ENCODE data around the gene IPO13. TPM values are rescaled to one million over a fixed set of nuclear protein-coding genes. Genes with fewer than 3 reads are reported as not detected.

Gene IPO13
- total RNA-seq, 1 donor from 2014 or later = 34.6 TPM

DNA sequence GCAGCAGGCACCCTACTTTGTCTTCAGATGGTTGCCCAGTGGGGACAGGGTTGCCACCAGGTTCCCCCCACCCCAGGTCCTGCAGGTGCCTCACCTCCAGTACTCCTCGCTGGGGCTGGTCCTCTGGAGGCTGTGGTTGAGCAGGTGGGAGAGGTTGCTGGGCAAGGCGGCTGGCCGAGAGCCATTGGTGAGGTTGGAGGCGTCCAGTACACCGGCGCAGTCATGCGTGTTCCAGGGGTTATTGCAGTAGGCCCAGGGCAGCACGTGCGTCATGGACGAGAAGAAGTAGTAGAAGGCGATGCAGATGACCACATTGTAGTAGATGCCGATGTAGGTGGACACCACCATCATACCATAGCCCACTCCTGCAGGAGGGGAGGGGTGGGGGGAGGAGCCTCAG is 61.5 kb downstream of the IPO13 start:
- TF ChIP-seq POLR2A (IDR thresholded peaks at IDR 0.05) (no peak), POLR2AphosphoS5 (IDR thresholded peaks at IDR 0.05; ENCODE audit: insufficient read depth in 1 of 2, low read depth in 1 of 2) (no peak)
- TF ChIP-seq, protein P1, sequence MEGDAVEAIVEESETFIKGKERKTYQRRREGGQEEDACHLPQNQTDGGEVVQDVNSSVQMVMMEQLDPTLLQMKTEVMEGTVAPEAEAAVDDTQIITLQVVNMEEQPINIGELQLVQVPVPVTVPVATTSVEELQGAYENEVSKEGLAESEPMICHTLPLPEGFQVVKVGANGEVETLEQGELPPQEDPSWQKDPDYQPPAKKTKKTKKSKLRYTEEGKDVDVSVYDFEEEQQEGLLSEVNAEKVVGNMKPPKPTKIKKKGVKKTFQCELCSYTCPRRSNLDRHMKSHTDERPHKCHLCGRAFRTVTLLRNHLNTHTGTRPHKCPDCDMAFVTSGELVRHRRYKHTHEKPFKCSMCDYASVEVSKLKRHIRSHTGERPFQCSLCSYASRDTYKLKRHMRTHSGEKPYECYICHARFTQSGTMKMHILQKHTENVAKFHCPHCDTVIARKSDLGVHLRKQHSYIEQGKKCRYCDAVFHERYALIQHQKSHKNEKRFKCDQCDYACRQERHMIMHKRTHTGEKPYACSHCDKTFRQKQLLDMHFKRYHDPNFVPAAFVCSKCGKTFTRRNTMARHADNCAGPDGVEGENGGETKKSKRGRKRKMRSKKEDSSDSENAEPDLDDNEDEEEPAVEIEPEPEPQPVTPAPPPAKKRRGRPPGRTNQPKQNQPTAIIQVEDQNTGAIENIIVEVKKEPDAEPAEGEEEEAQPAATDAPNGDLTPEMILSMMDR (IDR thresholded peaks at IDR 0.05) = no peak
- no peak overlapping the region for H3K27ac ChIP-seq
- H3K27me3 ChIP-seq = no peaks in the 10 kb centered on the region
- intact Hi-C loops (cut with DNase I) = loop anchor here (5.0 kb wide), 1 partner anchor 34 kb away; no protein-coding TSS in a partner anchor
- DNase-seq (ENCODE audit: extremely low spot score in 2 of 2) = no peak
- peaks cover 0 to 5% of the 10 kb centered on the region in 2 donors for H3K36me3 ChIP-seq
- H3K9me3 ChIP-seq = no peaks in the 10 kb centered on the region
- no peak overlapping the region for H3K4me3 ChIP-seq
- H3K4me1 ChIP-seq = peaks cover 21% of the 10 kb centered on the region

DNA sequence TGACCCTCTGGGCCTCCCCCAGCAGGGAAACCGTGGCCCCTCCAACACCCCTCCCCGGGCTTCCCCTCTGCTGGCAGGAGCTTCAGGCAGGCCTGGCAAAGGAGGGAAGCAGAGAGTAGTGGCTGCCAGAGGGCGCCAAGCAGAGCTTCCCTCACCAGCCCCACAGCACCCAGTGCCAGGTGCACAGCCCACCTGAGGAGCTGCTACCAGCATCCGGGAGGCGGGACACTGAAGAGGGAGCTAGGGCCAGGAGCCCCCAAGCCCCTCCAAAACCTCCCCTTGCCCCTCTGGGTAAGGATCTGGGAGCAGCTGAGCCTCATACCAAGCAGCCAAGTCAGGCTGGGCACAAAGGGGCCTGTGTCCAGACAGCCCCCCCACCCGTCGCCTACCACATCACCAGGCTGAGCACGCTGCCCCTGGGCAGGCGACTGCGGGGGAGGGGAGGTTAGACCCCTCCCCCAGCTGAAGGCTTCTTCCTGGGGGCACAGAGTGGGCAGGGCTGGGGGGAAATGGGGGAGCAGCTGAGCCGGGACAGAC is 64.3 kb downstream of the IPO13 start:
- Histone ChIP-seq H3K27me3 (no peaks in the 10 kb centered on the region), H3K36me3 (no peaks in the 10 kb centered on the region), H3K27ac (no peak overlapping the region), H3K4me3 (no peak overlapping the region), H3K9me3 (no peaks in the 10 kb centered on the region), H3K4me1 (peaks cover 28% of the 10 kb centered on the region)
- intact Hi-C loops (cut with DNase I) = no loop called here
- TF ChIP-seq POLR2A (IDR thresholded peaks at IDR 0.05) = no peak
- DNase-seq (ENCODE audit: extremely low spot score in 2 of 2) = no peak

DNA sequence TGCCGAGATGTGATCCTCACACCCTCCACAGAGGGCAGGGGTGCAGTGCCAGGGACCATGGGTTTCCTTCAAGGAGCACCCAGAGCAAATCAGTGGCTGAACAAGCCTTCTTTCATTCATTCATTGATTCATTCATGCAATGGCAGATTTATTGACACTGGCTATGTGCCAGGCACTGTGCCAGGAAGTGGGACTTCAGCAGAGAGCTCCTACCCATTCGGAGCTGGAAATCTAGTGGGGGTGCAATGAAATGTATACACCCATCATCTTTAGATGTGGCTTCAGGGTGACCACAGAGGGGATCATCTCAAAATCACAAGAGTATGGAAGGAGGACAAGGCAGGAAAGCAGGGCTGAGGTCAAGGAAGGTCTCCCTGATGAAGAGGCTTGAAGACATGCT is 65.7 kb downstream of the IPO13 start:
- H3K4me3 ChIP-seq = no peak overlapping the region
- no peaks in the 10 kb centered on the region for H3K27me3 ChIP-seq
- no peak for DNase-seq (ENCODE audit: extremely low spot score in 2 of 2)
- no peaks in the 10 kb centered on the region for H3K36me3 ChIP-seq
- TF ChIP-seq POLR2AphosphoS5 (IDR thresholded peaks at IDR 0.05; ENCODE audit: insufficient read depth in 1 of 2, low read depth in 1 of 2) = no peak
- TF ChIP-seq, protein P1 (IDR thresholded peaks at IDR 0.05) = no peak
- no peak for TF ChIP-seq POLR2A (IDR thresholded peaks at IDR 0.05)
- no peak overlapping the region for H3K27ac ChIP-seq
- H3K4me1 ChIP-seq = peaks cover 28% of the 10 kb centered on the region
- intact Hi-C loops (cut with DNase I) = no loop called here
- H3K9me3 ChIP-seq = no peaks in the 10 kb centered on the region

DNA sequence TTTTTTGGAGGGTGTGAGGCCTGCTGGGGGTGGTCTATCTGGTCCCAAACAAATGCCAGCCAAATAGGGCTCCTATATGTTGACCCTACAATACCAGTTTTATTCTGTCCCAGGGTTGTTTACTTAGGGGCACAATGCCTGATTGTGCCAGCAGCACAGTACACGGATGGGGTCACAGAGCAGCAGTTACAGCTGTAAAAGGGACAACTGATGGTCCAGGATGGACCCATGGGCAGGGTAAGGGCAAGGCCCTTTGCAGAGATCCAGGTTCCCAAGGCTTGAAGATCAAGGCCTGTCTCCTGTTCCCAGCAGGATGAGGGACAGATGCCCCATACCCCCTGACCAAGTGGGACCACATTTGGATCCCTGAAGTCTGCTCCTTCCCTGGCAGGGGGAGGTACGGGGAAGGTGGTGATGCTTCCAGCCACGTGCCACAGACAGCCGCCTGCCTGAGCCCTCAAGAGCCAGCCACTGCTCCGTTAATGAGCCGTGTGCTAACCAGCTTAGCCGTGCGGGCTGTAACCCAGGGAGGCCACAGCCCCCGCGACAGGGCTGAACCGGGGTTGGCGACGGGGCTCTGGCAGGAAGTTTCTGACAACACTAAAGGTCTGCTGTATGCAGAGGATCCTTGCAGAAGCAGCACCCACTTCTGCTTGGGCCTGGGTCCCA is 66.3 kb downstream of the IPO13 start:
- no peaks in the 10 kb centered on the region for H3K9me3 ChIP-seq
- H3K27me3 ChIP-seq = no peaks in the 10 kb centered on the region
- no peaks in the 10 kb centered on the region for H3K36me3 ChIP-seq
- H3K4me1 ChIP-seq = peaks cover 28% of the 10 kb centered on the region
- TF ChIP-seq POLR2AphosphoS5 (IDR thresholded peaks at IDR 0.05; ENCODE audit: insufficient read depth in 1 of 2, low read depth in 1 of 2) (no peak), POLR2A (IDR thresholded peaks at IDR 0.05) (no peak)
- TF ChIP-seq, protein P1 (IDR thresholded peaks at IDR 0.05) = no peak
- DNase-seq (ENCODE audit: extremely low spot score in 2 of 2) = no peak
- intact Hi-C loops (cut with DNase I) = no loop called here
- H3K27ac ChIP-seq = no peak overlapping the region
- no peak overlapping the region for H3K4me3 ChIP-seq

DNA sequence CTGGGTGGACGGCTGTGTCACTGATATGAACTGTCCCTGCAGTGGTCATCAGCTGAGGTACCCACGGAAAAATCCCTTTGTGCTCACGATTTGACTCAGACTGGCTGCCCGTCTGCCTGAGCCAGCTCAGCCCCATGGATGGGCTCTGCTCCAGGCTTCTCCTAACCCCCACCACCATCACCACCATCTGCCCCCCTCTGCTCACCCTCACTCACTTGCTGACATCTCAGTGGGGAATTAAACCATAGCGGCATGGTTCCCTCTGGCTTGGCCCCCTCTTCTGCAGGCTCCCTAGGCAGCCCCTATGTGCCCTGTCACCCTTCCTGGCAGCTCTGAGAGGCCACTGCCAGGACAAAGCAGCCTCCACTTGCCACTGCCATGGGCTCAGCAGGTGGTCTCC is 67.2 kb downstream of the IPO13 start:
- H3K4me3 ChIP-seq = no peak overlapping the region
- H3K27ac ChIP-seq = no peak overlapping the region
- no peaks in the 10 kb centered on the region for H3K36me3 ChIP-seq
- intact Hi-C loops (cut with DNase I) = no loop called here
- no peaks in the 10 kb centered on the region for H3K27me3 ChIP-seq
- DNase-seq (ENCODE audit: extremely low spot score in 2 of 2) = no peak
- H3K9me3 ChIP-seq = no peaks in the 10 kb centered on the region
- TF ChIP-seq POLR2A (IDR thresholded peaks at IDR 0.05) (no peak), POLR2AphosphoS5 (IDR thresholded peaks at IDR 0.05; ENCODE audit: insufficient read depth in 1 of 2, low read depth in 1 of 2) (no peak)
- TF ChIP-seq, protein P1 (IDR thresholded peaks at IDR 0.05) = no peak
- peaks cover 28% of the 10 kb centered on the region for H3K4me1 ChIP-seq

All from vagina (tissue), 2 donors.